ENCODE measurements around the gene CNNM2. TPM values are rescaled to one million over a fixed set of nuclear protein-coding genes. Genes with fewer than 3 reads are reported as not detected.
"Not testable (repeated sequence)": the region's sequence is repeated elsewhere in the genome, so short reads cannot be mapped to it uniquely, and the experiment has no call there.

The CNNM2 gene
- total RNA-seq, 1 donor from 2014 or later, result 14.3 TPM

- H3K4me3 Mint-ChIP-seq (ENCODE audit: unreplicated experiment), result peak overlapping the region; percentile 90
- peaks cover 12% of the 10 kb centered on the region for H3K4me1 Mint-ChIP-seq (ENCODE audit: low read depth, unreplicated experiment)
- H3K27me3 Mint-ChIP-seq (ENCODE audit: unreplicated experiment), result peaks cover 9% of the 10 kb centered on the region
- H3K36me3 Mint-ChIP-seq (ENCODE audit: unreplicated experiment), result no peaks in the 10 kb centered on the region
- no peak for DNase-seq
- H3K9me3 Mint-ChIP-seq (ENCODE audit: unreplicated experiment), result peaks cover 11% of the 10 kb centered on the region
- TF ChIP-seq CTCF (IDR thresholded peaks at IDR 0.05; ENCODE audit: partially characterized antibody, unreplicated experiment), result no peak
- peak overlapping the region; percentile 3 for H3K27ac Mint-ChIP-seq (ENCODE audit: unreplicated experiment)
These were observed 2.1 kb downstream of the CNNM2 start for GRCh38 chr10:102919992-102920739.

DNA sequence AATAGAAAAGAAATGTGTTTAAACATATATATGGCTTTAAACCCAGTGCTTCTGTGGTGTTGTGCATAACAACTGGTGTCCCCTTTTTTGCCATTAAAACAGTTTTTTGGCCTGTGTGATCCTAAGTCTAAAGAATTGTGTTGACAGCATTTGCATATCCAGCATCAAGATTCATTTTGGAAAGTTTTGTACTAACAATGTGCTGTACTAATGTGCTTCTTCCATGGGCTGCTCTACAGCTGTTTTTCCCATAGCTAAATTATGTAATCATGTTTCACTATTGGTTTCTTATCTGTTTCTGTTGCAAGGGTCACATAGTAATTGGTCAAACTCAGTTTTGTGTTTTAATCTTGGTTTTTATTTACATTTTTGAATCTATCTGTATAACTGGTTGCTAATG, 5.5 kb downstream of the CNNM2 start:
- Mint-ChIP-seq H3K27me3 (ENCODE audit: unreplicated experiment) (peaks cover 9% of the 10 kb centered on the region), H3K27ac (ENCODE audit: unreplicated experiment) (no peak overlapping the region), H3K36me3 (ENCODE audit: unreplicated experiment) (no peaks in the 10 kb centered on the region), H3K4me1 (ENCODE audit: low read depth, unreplicated experiment) (peaks cover 6% of the 10 kb centered on the region), H3K4me3 (ENCODE audit: unreplicated experiment) (no peak overlapping the region), H3K9me3 (ENCODE audit: unreplicated experiment) (peaks cover 7% of the 10 kb centered on the region)
- DNase-seq, result no peak
- TF ChIP-seq CTCF (IDR thresholded peaks at IDR 0.05; ENCODE audit: partially characterized antibody, unreplicated experiment), result no peak

GRCh38 chr10:102926842-102927241, 8.7 kb downstream of the CNNM2 start:
- Mint-ChIP-seq H3K27me3 (ENCODE audit: unreplicated experiment) (no peaks in the 10 kb centered on the region), H3K4me3 (ENCODE audit: unreplicated experiment) (no peak overlapping the region), H3K36me3 (ENCODE audit: unreplicated experiment) (no peaks in the 10 kb centered on the region), H3K27ac (ENCODE audit: unreplicated experiment) (no peak overlapping the region), H3K4me1 (ENCODE audit: low read depth, unreplicated experiment) (no peaks in the 10 kb centered on the region), H3K9me3 (ENCODE audit: unreplicated experiment) (no peaks in the 10 kb centered on the region)
- no peak for TF ChIP-seq CTCF (IDR thresholded peaks at IDR 0.05; ENCODE audit: partially characterized antibody, unreplicated experiment)
- no peak for DNase-seq

DNA sequence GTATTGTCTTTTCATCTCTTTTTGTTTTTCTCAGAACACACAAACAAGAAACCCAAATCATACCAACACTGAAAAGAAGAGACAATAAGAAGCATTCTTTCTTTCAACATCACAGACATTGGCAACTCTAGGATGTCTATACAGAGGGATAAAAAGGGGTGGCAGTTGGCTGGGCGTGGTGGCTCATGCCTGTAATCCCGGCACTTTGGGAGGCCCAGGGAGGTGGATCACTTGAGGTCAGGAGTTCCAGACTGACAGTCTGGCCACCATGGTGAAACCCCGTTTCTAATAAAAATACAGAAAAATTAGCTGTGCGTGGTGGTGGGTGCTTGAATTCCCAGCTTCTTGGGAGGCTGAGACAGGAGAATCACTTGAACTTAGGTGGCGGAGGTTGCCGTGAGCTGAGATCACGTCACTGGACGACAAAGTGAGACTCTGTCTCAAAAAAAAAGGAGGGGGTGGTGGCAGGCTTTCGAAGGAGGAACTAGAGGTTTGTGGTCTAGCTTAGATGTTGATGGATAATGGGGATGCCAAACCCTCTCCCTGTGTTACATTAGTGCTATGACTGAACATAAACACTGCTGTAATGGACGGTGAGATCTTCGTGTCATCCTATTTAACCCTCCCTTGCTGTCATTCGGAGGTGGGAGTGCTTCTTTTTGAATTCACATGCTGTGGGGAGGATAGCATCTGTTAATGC, 9.4 kb downstream of the CNNM2 start:
- TF ChIP-seq CTCF (IDR thresholded peaks at IDR 0.05; ENCODE audit: partially characterized antibody, unreplicated experiment), result no peak
- Mint-ChIP-seq H3K36me3 (ENCODE audit: unreplicated experiment) (no peaks in the 10 kb centered on the region), H3K4me3 (ENCODE audit: unreplicated experiment) (no peak overlapping the region), H3K27ac (ENCODE audit: unreplicated experiment) (no peak overlapping the region), H3K9me3 (ENCODE audit: unreplicated experiment) (no peaks in the 10 kb centered on the region), H3K27me3 (ENCODE audit: unreplicated experiment) (no peaks in the 10 kb centered on the region), H3K4me1 (ENCODE audit: low read depth, unreplicated experiment) (no peaks in the 10 kb centered on the region)
- DNase-seq, result no peak

DNA sequence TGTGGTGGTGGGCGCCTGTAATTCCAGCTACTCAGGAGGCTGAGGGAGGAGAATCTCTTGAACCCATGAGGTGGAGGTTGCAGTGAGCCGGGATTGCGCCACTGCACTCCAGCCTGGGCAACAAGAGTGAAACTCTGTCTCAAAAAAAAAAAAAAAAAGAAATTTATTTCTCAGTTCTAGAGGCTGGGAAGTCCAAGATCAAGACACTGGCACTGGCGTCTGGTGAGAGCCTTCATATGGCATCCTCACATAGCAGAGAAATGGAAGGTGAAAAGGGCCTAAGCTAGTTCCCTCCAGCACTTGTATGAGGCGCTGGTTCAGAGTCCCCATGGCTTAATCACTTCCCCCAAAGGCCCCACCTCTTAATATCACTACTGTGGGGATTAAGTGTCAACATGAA, 10.3 kb downstream of the CNNM2 start:
- H3K4me1 Mint-ChIP-seq (ENCODE audit: low read depth, unreplicated experiment); H3K36me3 Mint-ChIP-seq (ENCODE audit: unreplicated experiment); H3K27me3 Mint-ChIP-seq (ENCODE audit: unreplicated experiment); H3K4me3 Mint-ChIP-seq (ENCODE audit: unreplicated experiment); H3K9me3 Mint-ChIP-seq (ENCODE audit: unreplicated experiment); DNase-seq; H3K27ac Mint-ChIP-seq (ENCODE audit: unreplicated experiment): not testable (repeated sequence)

All from glutamatergic neuron (in vitro differentiated cells).